Measurements from ENCODE around the gene GIT2. TPM values are rescaled to one million over a fixed set of nuclear protein-coding genes. Genes with fewer than 3 reads are reported as not detected.

The GIT2 gene
- total RNA-seq, 1 experiment from 2014 or later: 21.7 TPM

GRCh38 chr12:109968032-109968420, 28.1 kb downstream of the GIT2 start (continued):
- no peak for TF ChIP-seq E2F5 (CRISPR knock-in tag; IDR thresholded peaks at IDR 0.05)
- TF ChIP-seq NFATC4 (CRISPR knock-in tag; IDR thresholded peaks at IDR 0.05): no peak

GRCh38 chr12:109967383-109968031, 28.7 kb downstream of the GIT2 start:
- CTCF ChIA-PET: no interaction called here
- Mint-ChIP-seq H3K36me3 (peaks cover 11% of the 10 kb centered on the region), H3K27me3 (ENCODE audit: low read depth) (no peaks in the 10 kb centered on the region), H3K4me3 (no peak overlapping the region), H3K4me1 (no peaks in the 10 kb centered on the region), H3K27ac (peak overlapping the region; percentile 44), H3K9me3 (no peaks in the 10 kb centered on the region)
- TF ChIP-seq E2F4 (CRISPR knock-in tag; IDR thresholded peaks at IDR 0.05; ENCODE audit: borderline replicate concordance, low read depth) (no peak), ZNF671 (CRISPR knock-in tag; IDR thresholded peaks at IDR 0.05) (no peak), ATF3 (CRISPR knock-in tag; conservative IDR thresholded peaks at IDR 0.05) (no peak), ETV6 (CRISPR knock-in tag; IDR thresholded peaks at IDR 0.05) (no peak), TEAD1 (CRISPR knock-in tag; IDR thresholded peaks at IDR 0.05) (no peak), ZBTB43 (CRISPR knock-in tag; IDR thresholded peaks at IDR 0.05) (no peak), ZSCAN18 (CRISPR knock-in tag; IDR thresholded peaks at IDR 0.05) (no peak), TCF7 (CRISPR knock-in tag; IDR thresholded peaks at IDR 0.05; ENCODE audit: low read depth) (no peak), FOXP1 (CRISPR knock-in tag; IDR thresholded peaks at IDR 0.05; ENCODE audit: borderline replicate concordance) (no peak), SMAD3 (CRISPR knock-in tag; IDR thresholded peaks at IDR 0.05; ENCODE audit: borderline replicate concordance) (no peak), FOXJ3 (CRISPR knock-in tag; IDR thresholded peaks at IDR 0.05; ENCODE audit: borderline replicate concordance) (no peak), EMX1 (CRISPR knock-in tag; IDR thresholded peaks at IDR 0.05) (no peak), CREB1 (CRISPR knock-in tag; IDR thresholded peaks at IDR 0.05) (no peak), ESRRA (CRISPR knock-in tag; IDR thresholded peaks at IDR 0.05; ENCODE audit: borderline replicate concordance) (no peak), NFATC4 (CRISPR knock-in tag; IDR thresholded peaks at IDR 0.05) (no peak), OVOL2 (CRISPR knock-in tag; IDR thresholded peaks at IDR 0.05; ENCODE audit: borderline replicate concordance) (no peak), IRF1 (CRISPR knock-in tag; IDR thresholded peaks at IDR 0.05) (no peak), ATF2 (CRISPR knock-in tag; IDR thresholded peaks at IDR 0.05; ENCODE audit: borderline replicate concordance, low read depth) (no peak), AR (CRISPR knock-in tag; IDR thresholded peaks at IDR 0.05) (no peak)
- DNase-seq (ENCODE audit: low spot score) (no peak), ATAC-seq (no peak)
- POLR2A ChIA-PET: no interaction called here

Measured in WTC11 (cell line).